KMS-11 (cell line): ENCODE measurements around the gene P4HB.

Experiments
- H2AFZ ChIP-seq: fragments of 200-600 bp; sonication (generic); 2 replicates; pipeline ENCODE4 v1.6.1; 2016; ENCODE audit warnings: antibody characterized with exemption, mixed run types, low read depth
- H3K27ac ChIP-seq: fragments of 200-600 bp; sonication (generic); 2 replicates; pipeline ENCODE4 v1.6.1; 2016; ENCODE audit warnings: mild to moderate bottlenecking, mixed run types
- H3K27me3 ChIP-seq: fragments of 200-600 bp; sonication (generic); 2 replicates; pipeline ENCODE4 v1.6.1; 2017; ENCODE audit warnings: mild to moderate bottlenecking, low read depth, mixed run types, moderate library complexity; ENCODE audit not compliant: insufficient read depth
- H3K36me3 ChIP-seq: fragments of 200-600 bp; sonication (generic); 2 replicates; pipeline ENCODE4 v1.6.1; 2017; ENCODE audit warnings: mild to moderate bottlenecking, mixed run types; ENCODE audit not compliant: insufficient read depth
- H3K4me1 ChIP-seq: fragments of 200-600 bp; sonication (generic); 2 replicates; pipeline ENCODE4 v1.6.1; 2016; ENCODE audit warnings: mild to moderate bottlenecking, low read depth, mixed run types; ENCODE audit not compliant: poor library complexity, severe bottlenecking
- H3K4me2 ChIP-seq: fragments of 200-600 bp; sonication (generic); 2 replicates; pipeline ENCODE4 v1.7.0; 2016; ENCODE audit warnings: mild to moderate bottlenecking, mixed run types
- H3K4me3 ChIP-seq: fragments of 200-600 bp; sonication (generic); IDR thresholded peaks from 2 replicates; pipeline ENCODE4 v1.6.1; 2017; ENCODE audit warnings: low read depth, low read length, mixed read lengths; ENCODE audit not compliant: insufficient read depth
- H3K79me2 ChIP-seq: fragments of 200-600 bp; sonication (generic); 2 replicates; pipeline ENCODE4 v1.6.1; 2016; ENCODE audit warnings: low read depth, mixed run types; ENCODE audit not compliant: insufficient read depth
- H3K9ac ChIP-seq: fragments of 200-600 bp; sonication (generic); 2 replicates; pipeline ENCODE4 v1.6.1; 2016; ENCODE audit warnings: mild to moderate bottlenecking, mixed run types
- H4K20me1 ChIP-seq: fragments of 200-600 bp; sonication (generic); 2 replicates; pipeline ENCODE4 v1.6.1; 2016; ENCODE audit warnings: mild to moderate bottlenecking, mixed run types; ENCODE audit not compliant: insufficient read depth
- TF ChIP-seq, protein P1 (sequence below): fragments of 200-600 bp; sonication (generic); conservative IDR thresholded peaks from 2 replicates; pipeline ENCODE4 v1.6.1; 2017; ENCODE audit warnings: low read depth, mild to moderate bottlenecking, antibody characterized with exemption, low read length, moderate library complexity, mixed read lengths

The P4HB gene

GRCh38 chr17:81906476-81907218 is 46.3 kb upstream of the P4HB start:
- H3K9ac ChIP-seq = no peak overlapping the region
- no peaks in the 10 kb centered on the region for H3K79me2 ChIP-seq
- no peaks in the 10 kb centered on the region for H4K20me1 ChIP-seq
- H3K36me3 ChIP-seq = no peaks in the 10 kb centered on the region
- TF ChIP-seq, protein P1, sequence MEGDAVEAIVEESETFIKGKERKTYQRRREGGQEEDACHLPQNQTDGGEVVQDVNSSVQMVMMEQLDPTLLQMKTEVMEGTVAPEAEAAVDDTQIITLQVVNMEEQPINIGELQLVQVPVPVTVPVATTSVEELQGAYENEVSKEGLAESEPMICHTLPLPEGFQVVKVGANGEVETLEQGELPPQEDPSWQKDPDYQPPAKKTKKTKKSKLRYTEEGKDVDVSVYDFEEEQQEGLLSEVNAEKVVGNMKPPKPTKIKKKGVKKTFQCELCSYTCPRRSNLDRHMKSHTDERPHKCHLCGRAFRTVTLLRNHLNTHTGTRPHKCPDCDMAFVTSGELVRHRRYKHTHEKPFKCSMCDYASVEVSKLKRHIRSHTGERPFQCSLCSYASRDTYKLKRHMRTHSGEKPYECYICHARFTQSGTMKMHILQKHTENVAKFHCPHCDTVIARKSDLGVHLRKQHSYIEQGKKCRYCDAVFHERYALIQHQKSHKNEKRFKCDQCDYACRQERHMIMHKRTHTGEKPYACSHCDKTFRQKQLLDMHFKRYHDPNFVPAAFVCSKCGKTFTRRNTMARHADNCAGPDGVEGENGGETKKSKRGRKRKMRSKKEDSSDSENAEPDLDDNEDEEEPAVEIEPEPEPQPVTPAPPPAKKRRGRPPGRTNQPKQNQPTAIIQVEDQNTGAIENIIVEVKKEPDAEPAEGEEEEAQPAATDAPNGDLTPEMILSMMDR = 0 out of 2 replicates have a peak, but pooled peaks have one; percentile 18
- no peak overlapping the region for H2AFZ ChIP-seq
- no peak overlapping the region for H3K27ac ChIP-seq
- no peak overlapping the region for H3K4me3 ChIP-seq
- peaks cover 14% of the 10 kb centered on the region for H3K4me1 ChIP-seq
- H3K27me3 ChIP-seq = no peaks in the 10 kb centered on the region
- H3K4me2 ChIP-seq = no peak overlapping the region

GRCh38 chr17:81905993-81906392 is 45.7 kb upstream of the P4HB start:
- no peaks in the 10 kb centered on the region for H3K36me3 ChIP-seq
- no peaks in the 10 kb centered on the region for H3K27me3 ChIP-seq
- H3K27ac ChIP-seq = no peak overlapping the region
- H3K9ac ChIP-seq = no peak overlapping the region
- no peak overlapping the region for H2AFZ ChIP-seq
- H3K4me2 ChIP-seq = no peak overlapping the region
- peaks cover 13% of the 10 kb centered on the region for H3K4me1 ChIP-seq
- H3K4me3 ChIP-seq = no peak overlapping the region
- H4K20me1 ChIP-seq = no peaks in the 10 kb centered on the region
- H3K79me2 ChIP-seq = no peaks in the 10 kb centered on the region
- TF ChIP-seq, protein P1 = no peak

DNA sequence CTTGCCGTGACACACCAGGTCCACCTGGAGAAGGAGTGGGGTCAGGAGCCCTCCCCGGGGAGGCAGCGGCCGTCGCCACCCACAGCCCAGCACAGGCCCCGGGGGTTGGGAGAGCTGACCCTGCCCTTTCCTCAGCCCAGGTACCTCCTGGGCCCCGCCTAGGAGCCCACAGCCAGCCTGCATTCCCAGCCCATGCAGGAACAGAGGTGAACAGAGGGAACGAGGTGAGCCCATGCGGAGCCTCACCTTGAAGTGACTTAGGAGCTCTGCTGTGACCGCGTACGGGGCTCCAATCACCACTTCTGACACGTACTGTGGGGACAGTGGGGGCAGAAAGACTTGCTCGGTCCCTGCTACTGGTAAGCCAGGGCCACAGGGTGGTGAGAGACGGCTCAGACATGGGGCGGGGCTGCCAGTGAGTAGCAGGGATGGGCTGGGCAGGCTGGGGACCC is 45.1 kb upstream of the P4HB start:
- Histone ChIP-seq H3K4me3 (no peak overlapping the region), H3K4me2 (no peak overlapping the region), H3K27ac (no peak overlapping the region), H2AFZ (no peak overlapping the region), H3K79me2 (no peaks in the 10 kb centered on the region), H3K36me3 (no peaks in the 10 kb centered on the region), H3K9ac (no peak overlapping the region), H4K20me1 (no peaks in the 10 kb centered on the region), H3K4me1 (peaks cover 11% of the 10 kb centered on the region), H3K27me3 (no peaks in the 10 kb centered on the region)
- TF ChIP-seq, protein P1 = no peak

GRCh38 chr17:81904600-81905423 is 44.5 kb upstream of the P4HB start:
- H3K27me3 ChIP-seq = no peaks in the 10 kb centered on the region
- no peak overlapping the region for H2AFZ ChIP-seq
- TF ChIP-seq, protein P1 = no peak
- no peak overlapping the region for H3K9ac ChIP-seq
- H3K27ac ChIP-seq = no peak overlapping the region
- H3K4me3 ChIP-seq = no peak overlapping the region
- H4K20me1 ChIP-seq = no peaks in the 10 kb centered on the region
- no peak overlapping the region for H3K4me2 ChIP-seq
- H3K4me1 ChIP-seq = peaks cover 4% of the 10 kb centered on the region
- no peaks in the 10 kb centered on the region for H3K79me2 ChIP-seq
- H3K36me3 ChIP-seq = no peaks in the 10 kb centered on the region
